OCI-LY7 (cell line): ENCODE measurements around the gene GPR135. TPM values are rescaled to one million over a fixed set of nuclear protein-coding genes. Genes with fewer than 3 reads are reported as not detected.

Experiments
- BruUV-seq: library from RNA; stranded (reverse); fragments of 400-500 nt; replicated peaks from 2 replicates; lab custom pipeline; 2021; lab: Mats Ljungman, UMichigan
- CTCF ChIA-PET: fragments of 300-600 bp; sonication (Branson Sonifier 250); formaldehyde crosslinking; loops from one replicate; lab custom pipeline; 2022; ENCODE audit warnings: antibody characterized with exemption; ENCODE audit not compliant: unreplicated experiment; lab: Charles Lee
- POLR2A ChIA-PET: fragments of 300-600 bp; sonication (Branson Sonifier 250); formaldehyde crosslinking; loops from one replicate; lab custom pipeline; 2022; ENCODE audit warnings: antibody characterized with exemption; lab: Charles Lee
- DNase-seq: peaks from one replicate; pipeline ENCODE4 v3.0.0-alpha.2; 2015; ENCODE audit warnings: low spot score
- H2AFZ ChIP-seq: fragments of 200-600 bp; sonication (generic), shearing (Covaris generic); 2 replicates; pipeline ENCODE4 v1.6.1; 2014; ENCODE audit warnings: mild to moderate bottlenecking, antibody characterized with exemption, low read length, moderate library complexity
- H3K27ac ChIP-seq: fragments of 200-600 bp; sonication (generic); 2 replicates; pipeline ENCODE4 v1.5.1; 2014; ENCODE audit warnings: mixed run types, low read depth, mild to moderate bottlenecking, moderate library complexity, low read length, inconsistent platforms; ENCODE audit not compliant: poor library complexity, severe bottlenecking
- H3K36me3 ChIP-seq: fragments of 200-600 bp; sonication (generic); 2 replicates; pipeline ENCODE4 v1.6.1; 2014; ENCODE audit warnings: mild to moderate bottlenecking, antibody characterized with exemption, low read length, moderate library complexity, mixed read lengths; ENCODE audit not compliant: insufficient read depth
- H3K4me1 ChIP-seq: fragments of 200-600 bp; sonication (generic); 2 replicates; pipeline ENCODE4 v1.5.1; 2014; ENCODE audit warnings: mild to moderate bottlenecking, low read length; ENCODE audit not compliant: insufficient read depth, poor library complexity, severe bottlenecking
- H3K4me2 ChIP-seq: fragments of 200-600 bp; sonication (generic); 2 replicates; pipeline ENCODE4 v1.6.1; 2014; ENCODE audit warnings: mild to moderate bottlenecking, low read length
- H3K4me3 ChIP-seq: fragments of 200-600 bp; sonication (generic); 2 replicates; pipeline ENCODE4 v1.5.1; 2014; ENCODE audit warnings: mild to moderate bottlenecking, low read depth, low read length; ENCODE audit not compliant: poor library complexity, severe bottlenecking
- H3K79me2 ChIP-seq: fragments of 200-600 bp; sonication (generic); 2 replicates; pipeline ENCODE4 v1.6.1; 2016; ENCODE audit warnings: low read depth, mild to moderate bottlenecking, low read length, moderate library complexity, mixed read lengths; ENCODE audit not compliant: insufficient read depth
- H3K9me2 ChIP-seq: fragments of 200-600 bp; sonication (generic); 2 replicates; pipeline ENCODE4 v1.6.1; 2016; ENCODE audit warnings: mild to moderate bottlenecking, low read length, mixed read lengths; ENCODE audit not compliant: insufficient read depth
- H3K9me3 ChIP-seq: fragments of 200-600 bp; sonication (generic); 2 replicates; pipeline ENCODE4 v1.6.1; 2014; ENCODE audit warnings: mild to moderate bottlenecking, mixed run types, low read length, mixed read lengths
- H4K20me1 ChIP-seq: fragments of 200-600 bp; sonication (generic); 2 replicates; pipeline ENCODE4 v1.6.1; 2014; ENCODE audit warnings: mild to moderate bottlenecking, antibody characterized with exemption, low read length, moderate library complexity, mixed read lengths; ENCODE audit not compliant: insufficient read depth
- EZH2phosphoT487 ChIP-seq: fragments of 200-600 bp; sonication (generic); IDR thresholded peaks from 2 replicates; pipeline ENCODE4 v1.6.1; 2018; ENCODE audit warnings: low read depth, borderline replicate concordance, mild to moderate bottlenecking, mixed run types, antibody characterized with exemption, low read length, moderate library complexity, mixed read lengths
- intact Hi-C: fragments of 100-400 bp; cut with micrococcal nuclease; formaldehyde crosslinking; loops from one replicate; pipeline ENCODE4 v1.10.0; 2022; ENCODE audit not compliant: unreplicated experiment
- total RNA-seq, 2 experiments: library from RNA; depleted of rRNA in 1 of 2; stranded (reverse); fragments of >200 nt in 1 of 2; shearing (Covaris generic) in 1 of 2; gene quantifications; 2 replicates each; pipeline ENCODE4 v1.2.3, GENCODE V29; 2014 to 2022
- TF ChIP-seq, protein P1 (sequence below): fragments of 200-600 bp; sonication (generic); conservative IDR thresholded peaks from 2 replicates; pipeline ENCODE4 v1.5.1; 2014; ENCODE audit warnings: mild to moderate bottlenecking, antibody characterized with exemption, low read length, moderate library complexity, mixed read lengths

GPR135 gene
- total RNA-seq, 2 experiments from 2014 or later: 6.5 to 10.9 TPM

GRCh38 chr14:59463787-59464485 lies 1.2 kb downstream of the GPR135 start:
- H3K4me3 ChIP-seq: peak overlapping the region; percentile 66
- no peaks in the 10 kb centered on the region for H3K79me2 ChIP-seq
- H3K9me2 ChIP-seq: no peaks in the 10 kb centered on the region
- peaks cover 43% of the 10 kb centered on the region for H3K36me3 ChIP-seq
- no TSS peak for BruUV-seq
- TF ChIP-seq, protein P1, sequence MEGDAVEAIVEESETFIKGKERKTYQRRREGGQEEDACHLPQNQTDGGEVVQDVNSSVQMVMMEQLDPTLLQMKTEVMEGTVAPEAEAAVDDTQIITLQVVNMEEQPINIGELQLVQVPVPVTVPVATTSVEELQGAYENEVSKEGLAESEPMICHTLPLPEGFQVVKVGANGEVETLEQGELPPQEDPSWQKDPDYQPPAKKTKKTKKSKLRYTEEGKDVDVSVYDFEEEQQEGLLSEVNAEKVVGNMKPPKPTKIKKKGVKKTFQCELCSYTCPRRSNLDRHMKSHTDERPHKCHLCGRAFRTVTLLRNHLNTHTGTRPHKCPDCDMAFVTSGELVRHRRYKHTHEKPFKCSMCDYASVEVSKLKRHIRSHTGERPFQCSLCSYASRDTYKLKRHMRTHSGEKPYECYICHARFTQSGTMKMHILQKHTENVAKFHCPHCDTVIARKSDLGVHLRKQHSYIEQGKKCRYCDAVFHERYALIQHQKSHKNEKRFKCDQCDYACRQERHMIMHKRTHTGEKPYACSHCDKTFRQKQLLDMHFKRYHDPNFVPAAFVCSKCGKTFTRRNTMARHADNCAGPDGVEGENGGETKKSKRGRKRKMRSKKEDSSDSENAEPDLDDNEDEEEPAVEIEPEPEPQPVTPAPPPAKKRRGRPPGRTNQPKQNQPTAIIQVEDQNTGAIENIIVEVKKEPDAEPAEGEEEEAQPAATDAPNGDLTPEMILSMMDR: no peak
- no peak for TF ChIP-seq EZH2phosphoT487
- no peak overlapping the region for H3K27ac ChIP-seq
- peak overlapping the region; percentile 70 for H3K4me2 ChIP-seq
- H3K4me1 ChIP-seq: peaks cover 3% of the 10 kb centered on the region
- DNase-seq: no peak
- CTCF ChIA-PET: interaction anchor here (0.7 kb wide), 1 partner anchor 13 kb away, joined by 3 read pairs; no protein-coding TSS in a partner anchor
- no peaks in the 10 kb centered on the region for H4K20me1 ChIP-seq
- H3K9me3 ChIP-seq: no peaks in the 10 kb centered on the region
- intact Hi-C loops: no loop called here
- POLR2A ChIA-PET: interaction anchor here (0.7 to 2.6 kb wide), 2 partner anchors 10 to 407 kb away, joined by 4 to 8 read pairs; no protein-coding TSS in a partner anchor
- H2AFZ ChIP-seq: peak overlapping the region; percentile 64; the same call in 1 of the 2 replicates

DNA sequence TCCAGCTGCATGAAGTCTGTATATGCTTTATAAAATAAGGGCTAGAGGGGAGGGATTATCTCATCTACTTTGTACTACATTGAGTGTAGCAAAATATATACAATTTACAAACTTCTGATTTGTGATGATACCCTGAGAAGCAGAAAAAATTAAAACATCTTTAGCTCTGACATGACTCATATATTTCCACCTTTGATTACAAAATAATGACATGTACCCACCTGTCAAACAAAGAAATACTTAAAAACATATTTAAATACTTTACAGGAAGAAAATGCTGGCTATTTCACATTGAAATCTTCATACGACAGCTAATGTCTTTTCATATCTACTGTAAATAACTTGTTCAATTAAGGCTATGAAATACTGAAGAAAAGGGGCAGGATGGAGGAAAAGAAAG lies 3.3 kb downstream of the GPR135 start:
- Histone ChIP-seq H3K36me3 (peaks cover 55% of the 10 kb centered on the region), H2AFZ (no peak overlapping the region), H3K4me3 (no peak overlapping the region), H3K27ac (no peak overlapping the region), H3K9me3 (no peaks in the 10 kb centered on the region; the same call in 1 of the 2 replicates), H4K20me1 (no peaks in the 10 kb centered on the region), H3K4me2 (no peak overlapping the region), H3K4me1 (peaks cover 3% of the 10 kb centered on the region), H3K79me2 (no peaks in the 10 kb centered on the region), H3K9me2 (no peaks in the 10 kb centered on the region)
- BruUV-seq: no TSS peak
- CTCF ChIA-PET: no interaction called here
- POLR2A ChIA-PET: interaction anchor here (0.7 to 2.6 kb wide), 4 partner anchors 9 to 30 kb away, joined by 3 to 8 read pairs (median 3); no protein-coding TSS in a partner anchor
- intact Hi-C loops: no loop called here
- no peak for DNase-seq
- no peak for TF ChIP-seq EZH2phosphoT487
- TF ChIP-seq, protein P1: no peak

GRCh38 chr14:59460378-59460777 lies 4.8 kb downstream of the GPR135 start:
- H3K36me3 ChIP-seq: peaks cover 70% of the 10 kb centered on the region
- H3K27ac ChIP-seq: no peak overlapping the region
- ChIA-PET POLR2A (interaction anchor here (0.9 to 1.1 kb wide), 2 partner anchors 9 to 16 kb away, joined by 3 read pairs; no protein-coding TSS in a partner anchor), CTCF (no interaction called here)
- H3K79me2 ChIP-seq: no peaks in the 10 kb centered on the region
- TF ChIP-seq, protein P1: no peak
- no peak for TF ChIP-seq EZH2phosphoT487
- H3K4me2 ChIP-seq: no peak overlapping the region
- peaks cover 3% of the 10 kb centered on the region for H3K4me1 ChIP-seq
- H3K9me3 ChIP-seq: no peaks in the 10 kb centered on the region; the same call in 1 of the 2 replicates
- no peak for DNase-seq
- H3K9me2 ChIP-seq: no peaks in the 10 kb centered on the region
- H2AFZ ChIP-seq: no peak overlapping the region
- intact Hi-C loops: no loop called here
- H4K20me1 ChIP-seq: no peaks in the 10 kb centered on the region
- no peak overlapping the region for H3K4me3 ChIP-seq
- BruUV-seq: no TSS peak
